ENCODE data around the gene NID1.

GRCh38 chr1:236059011-236059410, 5.9 kb downstream of the NID1 start:
- TF ChIP-seq CTCF (conservative IDR thresholded peaks at IDR 0.05) = no peak
- TF ChIP-seq ZFX (IDR thresholded peaks at IDR 0.05) = no peak

Data from C4-2B (cell line).